Natural killer cell (primary cell): ENCODE results near the gene POU6F2. TPM values are rescaled to one million over a fixed set of nuclear protein-coding genes. Genes with fewer than 3 reads are reported as not detected.

Source experiments
- ATAC-seq, 3 donors: fragments of 150-1000 bp in 2 of 3; fragments of 200-7000 bp in 1 of 3; cut with Tn5 transposase; 1 replicate in 1 of 3; 2 replicates in 2 of 3; pipeline ENCODE4 v1.10.0; 2021; ENCODE audit warnings: mild to moderate bottlenecking in 2 of 3, moderate library complexity in 2 of 3
- DNase-seq, 2 donors: peaks; one replicate each; pipeline versions ENCODE4 v3.0.0 to v3.0.0-alpha.2; 2013 to 2021; ENCODE audit warnings: mixed read lengths in 1 of 2
- H3K27ac ChIP-seq: one replicate; pipeline ENCODE4 v1.5.1; 2013; ENCODE audit warnings: mild to moderate bottlenecking, low read length
- H3K27me3 ChIP-seq: one replicate; pipeline ENCODE4 v1.6.1; 2013; ENCODE audit warnings: low read length; ENCODE audit not compliant: control insufficient read depth, insufficient read depth
- H3K36me3 ChIP-seq: one replicate; pipeline ENCODE4 v1.6.1; 2013; ENCODE audit warnings: low read length; ENCODE audit not compliant: control insufficient read depth, insufficient read depth
- H3K4me1 ChIP-seq: one replicate; pipeline ENCODE4 v1.6.1; 2013; ENCODE audit warnings: low read length; ENCODE audit not compliant: control insufficient read depth, insufficient read depth
- H3K4me3 ChIP-seq: one replicate; pipeline ENCODE4 v1.5.1; 2013; ENCODE audit warnings: low read length
- H3K9me3 ChIP-seq: one replicate; pipeline ENCODE4 v1.6.1; 2013; ENCODE audit warnings: low read length; ENCODE audit not compliant: control insufficient read depth, insufficient read depth
- H3K27ac Mint-ChIP-seq, 2 donors: one replicate each; pipeline ENCODE4 v1.8.0; 2022; ENCODE audit warnings: mild to moderate bottlenecking in 2 of 2, mixed read lengths in 2 of 2, moderate library complexity in 1 of 2
- H3K27me3 Mint-ChIP-seq, 2 donors: one replicate each; pipeline ENCODE4 v1.8.0; 2022; ENCODE audit warnings: low read depth in 2 of 2, mixed read lengths in 2 of 2
- H3K36me3 Mint-ChIP-seq: one replicate; pipeline ENCODE4 v1.8.0; 2022; ENCODE audit warnings: mixed read lengths
- H3K4me1 Mint-ChIP-seq, 2 donors: one replicate each; pipeline ENCODE4 v1.8.0; 2022; ENCODE audit warnings: mixed read lengths in 2 of 2
- H3K4me3 Mint-ChIP-seq: one replicate; pipeline ENCODE4 v1.8.0; 2022; ENCODE audit warnings: mild to moderate bottlenecking, moderate library complexity, mixed read lengths
- H3K9me3 Mint-ChIP-seq, 2 donors: one replicate each; pipeline ENCODE4 v1.8.0; 2022; ENCODE audit warnings: mixed read lengths in 2 of 2
- CTCF ChIP-seq: fragments of 200-600 bp; IDR thresholded peaks from one replicate; pipeline ENCODE4 v1.8.0; 2022; ENCODE audit warnings: antibody characterized with exemption
- WGBS: methylation state at CpG from one replicate; pipeline ENCODE4 v1.1.7; 2013; ENCODE audit warnings: missing lambda C conversion rate; ENCODE audit not compliant: insufficient coverage; 5-methylcytosine and 5-hydroxymethylcytosine counted together
- intact Hi-C: fragments of 100-400 bp; cut with micrococcal nuclease; formaldehyde crosslinking; loops from one replicate; pipeline ENCODE4 v1.14.2; 2022
- total RNA-seq, 4 donors: library from RNA; stranded (reverse); fragments of 120-200 nt in 1 of 4; gene quantifications; one replicate each; pipeline versions ENCODE4 v1.2.3 to v1.2.4, GENCODE V29; 2013 to 2022

Gene POU6F2
- total RNA-seq, 3 donors from 2014 or later (not counting 1 experiment from before 2014, with no cell fraction given): 0.28 to 0.29 TPM; not detected in 1

GRCh38 chr7:39142750-39143149, 165.0 kb downstream of the POU6F2 start:
- Mint-ChIP-seq H3K4me3 (no peak overlapping the region), H3K4me1 (no peaks in the 10 kb centered on the region), H3K27me3 (peaks cover 5 to 7% of the 10 kb centered on the region in 2 donors), H3K27ac (no peak overlapping the region), H3K9me3 (peaks cover 2% of the 10 kb centered on the region in 2 donors), H3K36me3 (no peaks in the 10 kb centered on the region)
- intact Hi-C loops: no loop called here
- no peak for TF ChIP-seq CTCF
- ATAC-seq: no peak
- H3K36me3 ChIP-seq: no peaks in the 10 kb centered on the region
- H3K27ac ChIP-seq: no peak overlapping the region
- H3K4me3 ChIP-seq: no peak overlapping the region
- no peaks in the 10 kb centered on the region for H3K4me1 ChIP-seq
- no peaks in the 10 kb centered on the region for H3K9me3 ChIP-seq
- WGBS: no CpG with 5 or more reads among the region's 1 CpG
- no peaks in the 10 kb centered on the region for H3K27me3 ChIP-seq
- DNase-seq: no peak

GRCh38 chr7:39144420-39144819, 166.7 kb downstream of the POU6F2 start:
- TF ChIP-seq CTCF: no peak
- peaks cover 2% of the 10 kb centered on the region in 2 donors for H3K9me3 Mint-ChIP-seq
- H3K9me3 ChIP-seq: no peaks in the 10 kb centered on the region
- H3K4me3 Mint-ChIP-seq: no peak overlapping the region
- DNase-seq: no peak
- no peak overlapping the region for H3K27ac ChIP-seq
- ATAC-seq: no peak
- no peaks in the 10 kb centered on the region for H3K36me3 Mint-ChIP-seq
- H3K36me3 ChIP-seq: no peaks in the 10 kb centered on the region
- H3K27ac Mint-ChIP-seq: no peak overlapping the region
- intact Hi-C loops: no loop called here
- peaks cover 7 to 11% of the 10 kb centered on the region in 2 donors for H3K27me3 Mint-ChIP-seq
- WGBS: no CpG with 5 or more reads among the region's 1 CpG
- H3K27me3 ChIP-seq: no peaks in the 10 kb centered on the region
- H3K4me1 Mint-ChIP-seq: no peaks in the 10 kb centered on the region
- H3K4me3 ChIP-seq: no peak overlapping the region
- H3K4me1 ChIP-seq: no peaks in the 10 kb centered on the region

GRCh38 chr7:39145283-39145682, 167.6 kb downstream of the POU6F2 start:
- intact Hi-C loops: no loop called here
- DNase-seq (no peak), ATAC-seq (no peak)
- H3K27ac ChIP-seq: no peak overlapping the region
- H3K27ac Mint-ChIP-seq: no peak overlapping the region
- H3K4me1 Mint-ChIP-seq: no peaks in the 10 kb centered on the region
- no peak for TF ChIP-seq CTCF
- H3K36me3 ChIP-seq: no peaks in the 10 kb centered on the region
- WGBS: 86% methylated on average over 2 of the region's 3 CpGs
- H3K9me3 ChIP-seq: no peaks in the 10 kb centered on the region
- peaks cover 7 to 11% of the 10 kb centered on the region in 2 donors for H3K27me3 Mint-ChIP-seq
- H3K27me3 ChIP-seq: no peaks in the 10 kb centered on the region
- H3K36me3 Mint-ChIP-seq: no peaks in the 10 kb centered on the region
- peaks cover 2% of the 10 kb centered on the region in 2 donors for H3K9me3 Mint-ChIP-seq
- H3K4me3 Mint-ChIP-seq: no peak overlapping the region
- no peak overlapping the region for H3K4me3 ChIP-seq
- H3K4me1 ChIP-seq: no peaks in the 10 kb centered on the region

- H3K27ac Mint-ChIP-seq: no peak overlapping the region
- no peak for TF ChIP-seq CTCF
- Histone ChIP-seq H3K4me1 (no peaks in the 10 kb centered on the region), H3K4me3 (no peak overlapping the region), H3K27ac (no peak overlapping the region), H3K9me3 (no peaks in the 10 kb centered on the region), H3K36me3 (no peaks in the 10 kb centered on the region), H3K27me3 (no peaks in the 10 kb centered on the region)
- intact Hi-C loops: no loop called here
- ATAC-seq (no peak), DNase-seq (no peak)
- H3K9me3 Mint-ChIP-seq: no peaks in the 10 kb centered on the region
- H3K27me3 Mint-ChIP-seq: peaks cover 7 to 11% of the 10 kb centered on the region in 2 donors
- H3K4me3 Mint-ChIP-seq: no peak overlapping the region
- no peaks in the 10 kb centered on the region for H3K4me1 Mint-ChIP-seq
- no peaks in the 10 kb centered on the region for H3K36me3 Mint-ChIP-seq
These were observed 168.2 kb downstream of the POU6F2 start for GRCh38 chr7:39145935-39146334.
